DOHH2 (cell line): ENCODE measurements around the gene RTN4IP1.

Source experiments
- H3F3A ChIP-seq: fragments of 200-600 bp; sonication (generic), shearing (Covaris generic); 2 replicates; pipeline ENCODE4 v1.6.0; 2016; ENCODE audit warnings: antibody characterized with exemption, mild to moderate bottlenecking; ENCODE audit not compliant: control insufficient read depth, insufficient read depth
- H3K27ac ChIP-seq: fragments of 200-600 bp; sonication (generic); 2 replicates; pipeline ENCODE4 v1.5.1; 2014; ENCODE audit warnings: low read depth, mild to moderate bottlenecking, low read length, moderate library complexity
- H3K27me3 ChIP-seq: fragments of 200-600 bp; sonication (generic); 2 replicates; pipeline ENCODE4 v1.6.1; 2014; ENCODE audit warnings: mild to moderate bottlenecking, low read length, mixed read lengths; ENCODE audit not compliant: control insufficient read depth
- H3K36me3 ChIP-seq: fragments of 200-600 bp; sonication (generic); 2 replicates; pipeline ENCODE4 v1.6.1; 2014; ENCODE audit warnings: mild to moderate bottlenecking, low read length, moderate library complexity, mixed read lengths; ENCODE audit not compliant: control insufficient read depth
- H3K4me1 ChIP-seq: fragments of 200-600 bp; sonication (generic); 2 replicates; pipeline ENCODE4 v1.6.1; 2014; ENCODE audit warnings: mild to moderate bottlenecking, low read length, mixed read lengths; ENCODE audit not compliant: control insufficient read depth
- H3K4me2 ChIP-seq: fragments of 200-600 bp; sonication (generic); 2 replicates; pipeline ENCODE4 v1.6.0; 2014; ENCODE audit warnings: mild to moderate bottlenecking, low read length, moderate library complexity
- H3K4me3 ChIP-seq: fragments of 200-600 bp; sonication (generic); 2 replicates; pipeline ENCODE4 v1.5.1; 2014; ENCODE audit warnings: mild to moderate bottlenecking, low read length, mixed read lengths
- H3K79me2 ChIP-seq: fragments of 200-600 bp; sonication (generic); 2 replicates; pipeline ENCODE4 v1.6.1; 2014; ENCODE audit warnings: mild to moderate bottlenecking, low read length, mixed read lengths; ENCODE audit not compliant: control insufficient read depth
- H3K9me2 ChIP-seq: fragments of 200-600 bp; sonication (generic); replicated peaks from 2 replicates; pipeline ENCODE4 v1.6.1; 2014; ENCODE audit warnings: mild to moderate bottlenecking, low read length, mixed read lengths; ENCODE audit not compliant: control insufficient read depth
- H3K9me3 ChIP-seq: fragments of 200-600 bp; sonication (generic); 2 replicates; pipeline ENCODE4 v1.6.1; 2014; ENCODE audit warnings: antibody characterized with exemption, low read length, mixed read lengths; ENCODE audit not compliant: control insufficient read depth, insufficient read depth
- H4K20me1 ChIP-seq: fragments of 200-600 bp; sonication (generic); 2 replicates; pipeline ENCODE4 v1.6.0; 2014; ENCODE audit warnings: low read depth, mild to moderate bottlenecking, antibody characterized with exemption, low read length, moderate library complexity; ENCODE audit not compliant: control insufficient read depth, insufficient read depth
- CTCF ChIP-seq: fragments of 200-600 bp; sonication (generic); IDR thresholded peaks from one replicate; pipeline ENCODE4 v1.5.1; 2014; ENCODE audit warnings: antibody characterized with exemption, mild to moderate bottlenecking, low read depth, low read length; ENCODE audit not compliant: poor library complexity, severe bottlenecking
- EZH2phosphoT487 ChIP-seq: fragments of 200-600 bp; sonication (generic); IDR thresholded peaks from 2 replicates; pipeline ENCODE4 v1.6.1; 2017; ENCODE audit warnings: borderline replicate concordance, mild to moderate bottlenecking, antibody characterized with exemption, low read length, moderate library complexity, mixed read lengths

Gene RTN4IP1

GRCh38 chr6:106671651-106672050 is 42.4 kb upstream of the RTN4IP1 start:
- H3K79me2 ChIP-seq, result no peaks in the 10 kb centered on the region
- H4K20me1 ChIP-seq, result no peaks in the 10 kb centered on the region
- H3K9me2 ChIP-seq, result no peaks in the 10 kb centered on the region
- H3K4me2 ChIP-seq, result no peak overlapping the region
- H3K27ac ChIP-seq, result no peak overlapping the region
- peaks cover 56% of the 10 kb centered on the region for H3K4me1 ChIP-seq
- H3K27me3 ChIP-seq, result no peaks in the 10 kb centered on the region
- peaks cover 12% of the 10 kb centered on the region for H3F3A ChIP-seq
- no peak overlapping the region for H3K4me3 ChIP-seq
- no peak for TF ChIP-seq CTCF
- no peak for TF ChIP-seq EZH2phosphoT487
- H3K36me3 ChIP-seq, result peaks cover 14% of the 10 kb centered on the region
- no peaks in the 10 kb centered on the region for H3K9me3 ChIP-seq

GRCh38 chr6:106670236-106670635 is 40.9 kb upstream of the RTN4IP1 start:
- Histone ChIP-seq H3K36me3 (peaks cover 22% of the 10 kb centered on the region), H3K4me1 (peaks cover 65% of the 10 kb centered on the region), H3K27me3 (no peaks in the 10 kb centered on the region), H3K4me2 (peak overlapping the region; percentile 35; the same call in 1 of the 2 replicates), H3K79me2 (no peaks in the 10 kb centered on the region), H3K9me3 (no peaks in the 10 kb centered on the region), H3K4me3 (no peak overlapping the region), H3F3A (peaks cover 24% of the 10 kb centered on the region), H3K9me2 (no peaks in the 10 kb centered on the region), H3K27ac (no peak overlapping the region), H4K20me1 (no peaks in the 10 kb centered on the region)
- TF ChIP-seq EZH2phosphoT487 (no peak), CTCF (no peak)

- Histone ChIP-seq H3K36me3 (peaks cover 54% of the 10 kb centered on the region), H3K27ac (peak overlapping the region; percentile 89), H3K9me2 (no peaks in the 10 kb centered on the region), H3K9me3 (no peaks in the 10 kb centered on the region), H3F3A (peaks cover 39% of the 10 kb centered on the region), H4K20me1 (no peaks in the 10 kb centered on the region), H3K4me1 (peaks cover 77% of the 10 kb centered on the region), H3K4me3 (peak overlapping the region; percentile 69), H3K4me2 (peak overlapping the region; percentile 91), H3K79me2 (peaks cover 4% of the 10 kb centered on the region; the same call in 1 of the 2 replicates), H3K27me3 (no peaks in the 10 kb centered on the region)
- TF ChIP-seq CTCF (no peak), EZH2phosphoT487 (no peak)
Observed at GRCh38 chr6:106667022-106667402, 37.7 kb upstream of the RTN4IP1 start.
